Measurements from ENCODE around the gene MTG1.
A peak's percentile ranks its signal among the peaks of the same experiment; 100 is the strongest.

MTG1 gene

GRCh38 chr10:133354672-133355240 is 39.2 kb upstream of the MTG1 start:
- CTCF ChIA-PET = interaction anchor here (2.0 kb wide), 1 partner anchor 25 kb away, joined by 11 read pairs; no protein-coding TSS in a partner anchor
- no peak for TF ChIP-seq CTCF (conservative IDR thresholded peaks at IDR 0.05; ENCODE audit: low read depth)
- no peak overlapping the region for H3K27ac ChIP-seq
- no peak for DNase-seq (ENCODE audit: low spot score)
- POLR2A ChIA-PET (ENCODE audit: low non-redundant PET) = interaction anchor here (1.2 kb wide), 1 partner anchor 8 kb away, joined by 3 read pairs; the partner anchor contains the start of gene PRAP1

GRCh38 chr10:133355266-133355665 is 38.7 kb upstream of the MTG1 start:
- no peak overlapping the region for H3K27ac ChIP-seq
- ChIA-PET POLR2A (ENCODE audit: low non-redundant PET) (interaction anchor here (1.2 kb wide), 1 partner anchor 8 kb away, joined by 3 read pairs; the partner anchor contains the start of gene PRAP1), CTCF (interaction anchor here (2.0 kb wide), 1 partner anchor 26 kb away, joined by 11 read pairs; no protein-coding TSS in a partner anchor)
- DNase-seq (ENCODE audit: low spot score) = no peak
- no peak for TF ChIP-seq CTCF (conservative IDR thresholded peaks at IDR 0.05; ENCODE audit: low read depth)

- ChIA-PET CTCF (interaction anchor here (2.0 kb wide), 1 partner anchor 26 kb away, joined by 11 read pairs; no protein-coding TSS in a partner anchor), POLR2A (ENCODE audit: low non-redundant PET) (interaction anchor here (1.2 kb wide), 1 partner anchor 9 kb away, joined by 3 read pairs; the partner anchor contains the start of gene PRAP1)
- no peak for DNase-seq (ENCODE audit: low spot score)
- no peak overlapping the region for H3K27ac ChIP-seq
- TF ChIP-seq CTCF (conservative IDR thresholded peaks at IDR 0.05; ENCODE audit: low read depth) = no peak
Measured at GRCh38 chr10:133355991-133356390, 38.0 kb upstream of the MTG1 start.

GRCh38 chr10:133356549-133357284 is 37.2 kb upstream of the MTG1 start:
- CTCF ChIA-PET = interaction anchor here (0.8 to 2.0 kb wide), 2 partner anchors 27 kb away, joined by 4 to 11 read pairs; no protein-coding TSS in a partner anchor
- peak overlapping the region; percentile 54 for H3K27ac ChIP-seq
- DNase-seq (ENCODE audit: low spot score) = no peak
- no peak for TF ChIP-seq CTCF (conservative IDR thresholded peaks at IDR 0.05; ENCODE audit: low read depth)
- POLR2A ChIA-PET (ENCODE audit: low non-redundant PET) = interaction anchor here (0.6 kb wide), 1 partner anchor 21 kb away, joined by 3 read pairs; no protein-coding TSS in a partner anchor

GRCh38 chr10:133357285-133358161 is 36.4 kb upstream of the MTG1 start, which contains the start of gene FUOM:
TSS of gene FUOM (minus strand) at chr10:133358019. CDS start at chr10:133358007, 12 bp downstream.
- POLR2A ChIA-PET (ENCODE audit: low non-redundant PET) = interaction anchor here (0.6 kb wide), 1 partner anchor 22 kb away, joined by 3 read pairs; no protein-coding TSS in a partner anchor
- no peak for TF ChIP-seq CTCF (conservative IDR thresholded peaks at IDR 0.05; ENCODE audit: low read depth)
- peak; percentile 94 for DNase-seq (ENCODE audit: low spot score)
- CTCF ChIA-PET = interaction anchor here (0.8 kb wide), 2 partner anchors 28 to 51 kb away, joined by 4 read pairs; no protein-coding TSS in a partner anchor
- H3K27ac ChIP-seq = peak within 1 kb of the TSS; percentile 54

Measured in RWPE1 (cell line).